HCT116 (cell line): ENCODE data around the gene MYLK2. TPM values are rescaled to one million over a fixed set of nuclear protein-coding genes. Genes with fewer than 3 reads are reported as not detected.

Source experiments
- ATAC-seq: fragments of 200-7000 bp; cut with Tn5 transposase; 2 replicates; pipeline ENCODE4 v1.9.1; 2020; ENCODE audit warnings: mild to moderate bottlenecking, moderate library complexity
- BruUV-seq: library from RNA; stranded (reverse); fragments of 400-500 nt; replicated peaks from 2 replicates; lab custom pipeline; 2021; lab: Mats Ljungman, UMichigan
- CTCF ChIA-PET: fragments of 300-600 bp; sonication (Branson Sonifier 250); formaldehyde crosslinking; loops from one replicate; lab custom pipeline; 2021; ENCODE audit warnings: antibody characterized with exemption; lab: Charles Lee
- POLR2A ChIA-PET: fragments of 300-600, 350-600 bp; sonication (Branson Sonifier 250); formaldehyde crosslinking; loops from one replicate; lab custom pipeline; 2021; ENCODE audit warnings: antibody characterized with exemption; lab: Charles Lee
- RAD21 ChIA-PET, 2 experiments: fragments of 300-600 bp; sonication (Branson Sonifier 250); formaldehyde crosslinking; loops; one replicate each; lab custom pipeline; 2023; ENCODE audit warnings: low total read pairs in 2 of 2; ENCODE audit not compliant: uncharacterized antibody in 2 of 2, unreplicated experiment in 2 of 2, low non-redundant PET in 1 of 2; lab: Charles Lee
- DNase-seq: peaks from one replicate; pipeline ENCODE4 v3.0.0-alpha.2; 2010; ENCODE audit warnings: low read depth, low spot score
- H2AFZ ChIP-seq: fragments of 200-600 bp; shearing (Covaris generic), sonication (generic); 2 replicates; pipeline ENCODE4 v1.6.1; 2017; ENCODE audit warnings: low read depth, mixed run types, mixed read lengths, antibody characterized with exemption, low read length; ENCODE audit not compliant: poor library complexity, severe bottlenecking
- H3K27ac ChIP-seq: 2 replicates; pipeline ENCODE4 v1.5.1; 2012; ENCODE audit warnings: low read depth, low read length
- H3K27me3 ChIP-seq: fragments of 200-600 bp; sonication (generic); 2 replicates; pipeline ENCODE4 v1.6.1; 2016; ENCODE audit warnings: mixed run types, low read length, mixed read lengths; ENCODE audit not compliant: insufficient read depth
- H3K36me3 ChIP-seq, 2 experiments: fragments of 200-500 bp in 1 of 2; fragments of 200-600 bp in 1 of 2; sonication (Bioruptor generic) in 1 of 2; sonication (generic) in 1 of 2; 2 replicates each; pipeline versions ENCODE4 v1.5.1 to v1.6.1; 2014 to 2016; ENCODE audit warnings: low read length in 2 of 2, inconsistent platforms in 1 of 2, mixed read lengths in 1 of 2, mixed run types in 1 of 2; ENCODE audit not compliant: insufficient read depth in 2 of 2, control insufficient read depth in 1 of 2
- H3K4me1 ChIP-seq, 2 experiments: fragments of 200-600 bp in 1 of 2; sonication (generic) in 1 of 2; 2 replicates each; pipeline versions ENCODE4 v1.5.1 to v1.6.1; 2012 to 2017; ENCODE audit warnings: low read length in 2 of 2, inconsistent platforms in 1 of 2, mild to moderate bottlenecking in 1 of 2, mixed read lengths in 1 of 2, mixed run types in 1 of 2, moderate library complexity in 1 of 2; ENCODE audit not compliant: insufficient read depth in 2 of 2, control insufficient read depth in 1 of 2
- H3K4me2 ChIP-seq: fragments of 200-600 bp; sonication (generic); 2 replicates; pipeline ENCODE4 v1.6.1; 2017; ENCODE audit warnings: mixed run types, low read length, mixed read lengths
- H3K4me3 ChIP-seq, 2 experiments: fragments of 200-600 bp in 1 of 2; sonication (generic) in 1 of 2; replicated peaks in 1 of 2; 2 replicates each; pipeline ENCODE4 v1.5.1; 2011 to 2016; ENCODE audit warnings: low read length in 2 of 2, control low read depth in 1 of 2, low read depth in 1 of 2, mild to moderate bottlenecking in 1 of 2, mixed read lengths in 1 of 2, mixed run types in 1 of 2
- H3K79me2 ChIP-seq: fragments of 200-600 bp; sonication (generic); 2 replicates; pipeline ENCODE4 v1.6.1; 2017; ENCODE audit warnings: mild to moderate bottlenecking, mixed run types, low read length, moderate library complexity, mixed read lengths; ENCODE audit not compliant: insufficient read depth
- H3K9ac ChIP-seq: fragments of 200-600 bp; sonication (generic); 2 replicates; pipeline ENCODE4 v1.6.1; 2016; ENCODE audit warnings: low read length, mixed read lengths
- H3K9me2 ChIP-seq: fragments of 200-600 bp; sonication (generic), shearing (Covaris generic); 2 replicates; pipeline ENCODE4 v1.6.1; 2017; ENCODE audit warnings: mixed run types, mild to moderate bottlenecking, moderate library complexity; ENCODE audit not compliant: insufficient read depth
- H3K9me3 ChIP-seq, 2 experiments: fragments of 200-500 bp in 1 of 2; fragments of 200-600 bp in 1 of 2; sonication (Bioruptor generic) in 1 of 2; sonication (generic) in 1 of 2; 2 replicates each; pipeline ENCODE4 v1.6.1; 2014 to 2017; ENCODE audit warnings: low read length in 2 of 2, mixed read lengths in 2 of 2, inconsistent platforms in 1 of 2, low read depth in 1 of 2, mild to moderate bottlenecking in 1 of 2, mixed run types in 1 of 2, moderate library complexity in 1 of 2; ENCODE audit not compliant: control insufficient read depth in 1 of 2, insufficient read depth in 1 of 2
- H4K20me1 ChIP-seq: fragments of 200-600 bp; sonication (generic), shearing (Covaris generic); 2 replicates; pipeline ENCODE4 v1.6.1; 2017; ENCODE audit warnings: mixed run types, mild to moderate bottlenecking, moderate library complexity; ENCODE audit not compliant: insufficient read depth
- CBX3 ChIP-seq: IDR thresholded peaks from 2 replicates; pipeline ENCODE4 v1.6.1; 2012; ENCODE audit warnings: low read depth
- CEBPB ChIP-seq: IDR thresholded peaks from 2 replicates; pipeline ENCODE4 v1.6.1; 2012; ENCODE audit warnings: low read depth
- EGR1 ChIP-seq: IDR thresholded peaks from 2 replicates; pipeline ENCODE4 v1.6.1; 2012; ENCODE audit warnings: low read depth
- ELF1 ChIP-seq: IDR thresholded peaks from 2 replicates; pipeline ENCODE4 v1.6.1; 2012; ENCODE audit warnings: low read depth, borderline replicate concordance
- EZH2phosphoT487 ChIP-seq: fragments of 200-600 bp; IDR thresholded peaks from 2 replicates; pipeline ENCODE4 v1.6.1; 2018; ENCODE audit warnings: antibody characterized with exemption, borderline replicate concordance
- JUND ChIP-seq: IDR thresholded peaks from 2 replicates; pipeline ENCODE4 v1.6.1; 2012
- POLR2A ChIP-seq: IDR thresholded peaks from 2 replicates; pipeline ENCODE4 v1.7.0; 2011; ENCODE audit warnings: borderline replicate concordance; ENCODE audit not compliant: insufficient read depth, insufficient read length; ENCODE audit errors: extremely low read depth
- POLR2AphosphoS5 ChIP-seq: IDR thresholded peaks from 2 replicates; pipeline ENCODE4 v1.6.1; 2011; ENCODE audit warnings: mild to moderate bottlenecking, low read depth, low read length, moderate library complexity
- RAD21 ChIP-seq: IDR thresholded peaks from 2 replicates; pipeline ENCODE4 v1.6.1; 2012; ENCODE audit warnings: low read depth, mild to moderate bottlenecking
- SP1 ChIP-seq: IDR thresholded peaks from 2 replicates; pipeline ENCODE4 v1.6.1; 2012; ENCODE audit warnings: low read depth
- SRF ChIP-seq: IDR thresholded peaks from 2 replicates; pipeline ENCODE4 v1.6.1; 2012; ENCODE audit warnings: low read depth
- TCF7L2 ChIP-seq: IDR thresholded peaks from 2 replicates; pipeline ENCODE4 v1.7.0; 2011; ENCODE audit warnings: borderline replicate concordance, inconsistent platforms; ENCODE audit not compliant: insufficient read depth, insufficient read length; ENCODE audit errors: extremely low read depth
- YY1 ChIP-seq: IDR thresholded peaks from 2 replicates; pipeline ENCODE4 v1.6.1; 2011; ENCODE audit warnings: low read length, low read depth, moderate library complexity, mild to moderate bottlenecking; ENCODE audit not compliant: insufficient replicate concordance; ENCODE audit errors: extremely low read depth
- ZFX ChIP-seq: fragments of 450-650 bp; IDR thresholded peaks from 2 replicates; pipeline ENCODE4 v1.6.1; 2017
- intact Hi-C: fragments of 100-400 bp; cut with micrococcal nuclease; formaldehyde crosslinking; loops from 2 replicates; pipeline ENCODE4 v1.10.0; 2022
- total RNA-seq: library from RNA; stranded (reverse); gene quantifications from one replicate; pipeline ENCODE4 v1.2.1, GENCODE V29; 2021; ENCODE audit not compliant: unreplicated experiment
- TF ChIP-seq, protein P1 (sequence below): IDR thresholded peaks from 2 replicates; pipeline ENCODE4 v1.6.1; 2012
- TF ChIP-seq, protein P2 (sequence below): IDR thresholded peaks from 2 replicates; pipeline ENCODE4 v1.6.1; 2012
- TF ChIP-seq, protein P3 (sequence below), 3 experiments: fragments of 200-600 bp in 1 of 3; sonication (generic) in 1 of 3; IDR thresholded peaks in 2 of 3; conservative IDR thresholded peaks in 1 of 3; 2 replicates each; pipeline ENCODE4 v1.5.1; 2012 to 2017; ENCODE audit warnings: low read depth in 2 of 3, low read length in 2 of 3, antibody characterized with exemption in 1 of 3, borderline replicate concordance in 1 of 3, control low read depth in 1 of 3, mild to moderate bottlenecking in 1 of 3, mixed read lengths in 1 of 3, mixed run types in 1 of 3, moderate library complexity in 1 of 3; ENCODE audit not compliant: insufficient read depth in 1 of 3

Gene MYLK2
- total RNA-seq, 1 experiment from 2014 or later: 0.34 TPM

DNA sequence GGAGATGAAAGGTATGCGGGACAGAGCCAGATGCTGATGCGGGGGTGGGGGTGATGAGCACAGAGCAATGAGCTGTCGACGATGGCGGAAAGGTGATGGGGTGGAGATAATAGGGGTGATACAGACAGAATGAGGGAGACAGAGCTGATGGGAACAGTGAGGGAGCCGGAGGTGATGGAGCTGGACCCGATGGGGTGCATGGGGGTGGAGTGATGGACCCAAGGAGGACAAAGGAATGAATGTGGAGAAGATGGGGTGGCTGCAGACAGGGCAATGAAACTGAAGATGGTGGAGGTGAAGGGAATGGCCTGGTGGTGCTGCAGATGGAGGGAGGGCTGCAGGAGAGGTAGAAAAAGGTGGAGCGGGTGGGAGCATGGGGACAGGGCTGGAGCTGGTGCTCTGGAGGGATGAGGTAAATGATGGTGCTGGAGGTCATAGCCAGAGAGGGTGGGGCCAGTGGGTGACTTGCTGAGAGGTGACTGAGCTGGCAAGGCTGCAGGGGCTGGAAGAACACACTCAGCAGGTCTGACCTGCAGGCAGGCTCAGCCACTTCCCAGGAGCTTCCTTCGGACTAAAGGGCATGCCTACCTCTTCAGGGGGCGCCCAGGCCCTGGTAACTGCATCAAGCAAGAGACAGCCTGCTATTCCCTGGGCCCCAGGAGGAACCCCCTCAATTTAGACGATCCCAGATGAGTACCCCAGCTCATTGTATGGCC, 32.2 kb downstream of the MYLK2 start:
- no peaks in the 10 kb centered on the region; the same call in 1 of the 2 replicates for H3K27me3 ChIP-seq
- no peak overlapping the region for H3K9ac ChIP-seq
- H3K79me2 ChIP-seq: no peaks in the 10 kb centered on the region
- TF ChIP-seq POLR2A (no peak), TCF7L2 (no peak), CEBPB (no peak), POLR2AphosphoS5 (no peak)
- H3K9me3 ChIP-seq: no peaks in the 10 kb centered on the region
- H4K20me1 ChIP-seq: no peaks in the 10 kb centered on the region
- no peaks in the 10 kb centered on the region for H3K9me2 ChIP-seq
- no peaks in the 10 kb centered on the region for H3K4me1 ChIP-seq
- DNase-seq (no peak), ATAC-seq (no peak)
- H3K36me3 ChIP-seq: no peaks in the 10 kb centered on the region
- H2AFZ ChIP-seq: no peak overlapping the region
- CTCF ChIA-PET: interaction anchor here (1.0 to 3.3 kb wide), 7 partner anchors 10 to 258 kb away, joined by 3 to 44 read pairs (median 5); partner anchors contain the start of genes PDRG1 and TM9SF4
- POLR2A ChIA-PET: no interaction called here
- no peak overlapping the region for H3K4me2 ChIP-seq
- BruUV-seq: no TSS peak
- H3K27ac ChIP-seq: no peak overlapping the region
- intact Hi-C loops: loop anchor here (5.0 kb wide), 1 partner anchor 801 kb away; no protein-coding TSS in a partner anchor
- no peak overlapping the region for H3K4me3 ChIP-seq
- RAD21 ChIA-PET: interaction anchor here in 1 of 2 experiments (0.8 kb wide), 1 partner anchor 166 kb away, joined by 3 read pairs; no protein-coding TSS in a partner anchor

DNA sequence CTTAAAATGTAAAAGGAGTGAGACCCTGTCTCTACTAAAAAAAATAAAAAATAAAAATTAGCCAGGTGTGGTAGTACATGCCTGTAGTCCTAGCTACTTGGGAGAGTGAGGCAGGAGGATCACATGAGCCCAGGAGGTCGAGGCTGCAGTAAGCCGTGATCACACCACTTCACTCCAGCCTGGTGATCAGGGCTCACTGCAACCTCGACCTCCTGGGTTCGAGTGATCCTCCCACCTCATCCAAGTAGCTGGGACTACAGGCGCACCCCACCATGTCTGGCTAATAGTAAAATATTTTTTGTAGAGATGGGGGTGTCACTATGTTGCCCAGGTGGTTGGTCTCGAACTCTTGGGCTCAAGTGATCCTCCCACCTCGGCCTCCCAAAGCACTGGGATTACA, 34.3 kb downstream of the MYLK2 start:
- Histone ChIP-seq H3K9me2 (no peaks in the 10 kb centered on the region), H3K4me1 (no peaks in the 10 kb centered on the region), H3K4me2 (no peak overlapping the region), H2AFZ (no peak overlapping the region), H3K9me3 (no peaks in the 10 kb centered on the region), H3K79me2 (no peaks in the 10 kb centered on the region), H4K20me1 (no peaks in the 10 kb centered on the region), H3K4me3 (no peak overlapping the region), H3K9ac (no peak overlapping the region), H3K27ac (no peak overlapping the region), H3K36me3 (no peaks in the 10 kb centered on the region), H3K27me3 (no peaks in the 10 kb centered on the region; the same call in 1 of the 2 replicates)
- intact Hi-C loops: loop anchor here (5.0 kb wide), 1 partner anchor 799 kb away; no protein-coding TSS in a partner anchor
- no peak for TF ChIP-seq CBX3
- no peak for TF ChIP-seq CEBPB
- TF ChIP-seq RAD21: no peak
- TF ChIP-seq POLR2AphosphoS5: no peak
- TF ChIP-seq SRF: no peak
- TF ChIP-seq EZH2phosphoT487: no peak
- TF ChIP-seq ELF1: no peak
- TF ChIP-seq, protein P1, sequence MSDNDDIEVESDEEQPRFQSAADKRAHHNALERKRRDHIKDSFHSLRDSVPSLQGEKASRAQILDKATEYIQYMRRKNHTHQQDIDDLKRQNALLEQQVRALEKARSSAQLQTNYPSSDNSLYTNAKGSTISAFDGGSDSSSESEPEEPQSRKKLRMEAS: no peak
- TF ChIP-seq, protein P2, sequence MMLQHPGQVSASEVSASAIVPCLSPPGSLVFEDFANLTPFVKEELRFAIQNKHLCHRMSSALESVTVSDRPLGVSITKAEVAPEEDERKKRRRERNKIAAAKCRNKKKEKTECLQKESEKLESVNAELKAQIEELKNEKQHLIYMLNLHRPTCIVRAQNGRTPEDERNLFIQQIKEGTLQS: no peak
- TF ChIP-seq ZFX: no peak
- TF ChIP-seq EGR1: no peak
- no peak for TF ChIP-seq SP1
- TF ChIP-seq JUND: no peak
- no peak for TF ChIP-seq YY1
- TF ChIP-seq, protein P3, sequence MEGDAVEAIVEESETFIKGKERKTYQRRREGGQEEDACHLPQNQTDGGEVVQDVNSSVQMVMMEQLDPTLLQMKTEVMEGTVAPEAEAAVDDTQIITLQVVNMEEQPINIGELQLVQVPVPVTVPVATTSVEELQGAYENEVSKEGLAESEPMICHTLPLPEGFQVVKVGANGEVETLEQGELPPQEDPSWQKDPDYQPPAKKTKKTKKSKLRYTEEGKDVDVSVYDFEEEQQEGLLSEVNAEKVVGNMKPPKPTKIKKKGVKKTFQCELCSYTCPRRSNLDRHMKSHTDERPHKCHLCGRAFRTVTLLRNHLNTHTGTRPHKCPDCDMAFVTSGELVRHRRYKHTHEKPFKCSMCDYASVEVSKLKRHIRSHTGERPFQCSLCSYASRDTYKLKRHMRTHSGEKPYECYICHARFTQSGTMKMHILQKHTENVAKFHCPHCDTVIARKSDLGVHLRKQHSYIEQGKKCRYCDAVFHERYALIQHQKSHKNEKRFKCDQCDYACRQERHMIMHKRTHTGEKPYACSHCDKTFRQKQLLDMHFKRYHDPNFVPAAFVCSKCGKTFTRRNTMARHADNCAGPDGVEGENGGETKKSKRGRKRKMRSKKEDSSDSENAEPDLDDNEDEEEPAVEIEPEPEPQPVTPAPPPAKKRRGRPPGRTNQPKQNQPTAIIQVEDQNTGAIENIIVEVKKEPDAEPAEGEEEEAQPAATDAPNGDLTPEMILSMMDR (IDR thresholded peaks at IDR 0.05 in 2 of 3, conservative IDR thresholded peaks at IDR 0.05 in 1 of 3; ENCODE audit: borderline replicate concordance in 1 of 3, insufficient read depth in 1 of 3, low read depth in 2 of 3, low read length in 2 of 3): no peak
- ChIA-PET POLR2A (interaction anchor here (0.7 to 1.2 kb wide), 3 partner anchors 155 to 721 kb away, joined by 3 to 4 read pairs (median 3); no protein-coding TSS in a partner anchor), RAD21 (interaction anchor here (0.6 to 1.3 kb wide), 6 partner anchors 66 to 793 kb away, joined by 3 to 14 read pairs (median 4); partner anchors contain the start of gene PDRG1 (in 2 of the 2)), CTCF (interaction anchor here (0.6 to 3.3 kb wide), 22 partner anchors 8 to 801 kb away, joined by 3 to 44 read pairs (median 6); partner anchors contain the start of gene PDRG1)
- DNase-seq (no peak), ATAC-seq (no peak)
- BruUV-seq: no TSS peak
